Body of pancreas (tissue), 4 donors: ENCODE data around the gene SH2D3A.

ENCODE experiments used
- CTCF ChIP-seq, 7 experiments: fragments of 450-650 bp in 4 of 7; fragments of 200-600 bp in 3 of 7; sonication (generic) in 3 of 7; IDR thresholded peaks; one replicate each; pipeline ENCODE4 v1.5.1; 2016 to 2019; ENCODE audit warnings: antibody characterized with exemption in 7 of 7
- POLR2A ChIP-seq, 3 donors: fragments of 450-650 bp; IDR thresholded peaks; one replicate each; pipeline ENCODE4 v1.6.1; 2016; ENCODE audit warnings: antibody characterized with exemption in 3 of 3, mild to moderate bottlenecking in 2 of 3

DNA sequence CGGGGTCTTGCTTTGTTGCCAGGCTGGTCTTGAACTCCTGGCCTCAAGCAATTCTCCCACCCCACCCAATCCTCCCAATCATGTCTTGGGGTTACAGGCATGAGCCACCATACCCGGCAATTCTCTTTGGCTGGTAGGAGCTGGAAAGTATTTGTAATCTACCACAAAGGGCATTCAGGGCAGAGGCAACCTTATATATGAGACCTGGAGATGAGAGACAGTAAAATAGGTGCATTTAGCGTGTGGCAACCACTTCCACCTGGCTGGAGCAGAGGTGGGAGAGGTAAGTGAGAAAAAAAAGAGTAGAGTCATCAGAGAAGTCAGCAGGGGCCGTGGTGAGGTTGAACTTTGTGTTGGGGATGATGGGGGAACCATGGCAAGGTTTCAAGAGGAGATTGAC, 42.0 kb upstream of the SH2D3A start:
- TF ChIP-seq CTCF (IDR thresholded peaks at IDR 0.05) (no peak), POLR2A (IDR thresholded peaks at IDR 0.05) (no peak)
